GM12874 (cell line): ENCODE measurements around the gene C1QTNF1.

Experiments
- CTCF ChIP-seq: IDR thresholded peaks from 2 replicates; pipeline ENCODE4 v1.5.1; 2011; ENCODE audit warnings: low read depth, mild to moderate bottlenecking, control low read depth, low read length, moderate library complexity; ENCODE audit not compliant: insufficient read depth

The C1QTNF1 gene

DNA sequence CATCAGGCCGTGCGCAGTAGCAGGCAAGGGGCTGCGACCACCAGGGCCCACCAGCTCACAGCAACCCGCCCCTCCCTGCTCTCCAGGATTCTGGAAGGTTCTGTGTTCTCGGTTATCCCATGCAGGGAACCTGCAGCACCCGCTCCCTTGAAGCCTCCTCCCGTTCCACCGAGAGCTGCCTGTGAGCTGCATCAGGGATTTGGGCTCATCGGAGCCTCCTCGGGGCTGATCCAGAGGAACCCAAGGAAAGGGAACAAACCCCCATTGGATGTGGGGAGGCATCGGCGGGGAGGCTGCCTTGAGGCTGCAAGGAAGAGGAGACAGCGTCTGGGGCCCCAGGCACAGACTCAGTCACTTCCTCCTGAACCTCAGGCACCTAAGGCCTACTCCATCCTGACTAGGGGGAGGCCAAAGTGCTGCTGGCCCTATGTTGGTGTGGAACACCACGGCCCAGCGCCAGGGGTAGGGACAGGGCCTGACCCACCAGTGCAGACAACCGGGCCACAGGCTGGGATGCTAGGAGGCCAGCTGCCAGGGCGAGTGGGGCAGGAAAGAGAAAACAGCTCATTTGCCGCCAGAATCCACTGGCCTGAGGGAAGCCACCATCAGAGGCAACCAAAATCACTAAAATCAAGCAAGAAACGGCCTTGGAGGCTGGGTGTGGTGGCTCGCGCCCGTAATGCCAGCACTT is 29.8 kb upstream of the C1QTNF1 start:
- TF ChIP-seq CTCF, result no peak

DNA sequence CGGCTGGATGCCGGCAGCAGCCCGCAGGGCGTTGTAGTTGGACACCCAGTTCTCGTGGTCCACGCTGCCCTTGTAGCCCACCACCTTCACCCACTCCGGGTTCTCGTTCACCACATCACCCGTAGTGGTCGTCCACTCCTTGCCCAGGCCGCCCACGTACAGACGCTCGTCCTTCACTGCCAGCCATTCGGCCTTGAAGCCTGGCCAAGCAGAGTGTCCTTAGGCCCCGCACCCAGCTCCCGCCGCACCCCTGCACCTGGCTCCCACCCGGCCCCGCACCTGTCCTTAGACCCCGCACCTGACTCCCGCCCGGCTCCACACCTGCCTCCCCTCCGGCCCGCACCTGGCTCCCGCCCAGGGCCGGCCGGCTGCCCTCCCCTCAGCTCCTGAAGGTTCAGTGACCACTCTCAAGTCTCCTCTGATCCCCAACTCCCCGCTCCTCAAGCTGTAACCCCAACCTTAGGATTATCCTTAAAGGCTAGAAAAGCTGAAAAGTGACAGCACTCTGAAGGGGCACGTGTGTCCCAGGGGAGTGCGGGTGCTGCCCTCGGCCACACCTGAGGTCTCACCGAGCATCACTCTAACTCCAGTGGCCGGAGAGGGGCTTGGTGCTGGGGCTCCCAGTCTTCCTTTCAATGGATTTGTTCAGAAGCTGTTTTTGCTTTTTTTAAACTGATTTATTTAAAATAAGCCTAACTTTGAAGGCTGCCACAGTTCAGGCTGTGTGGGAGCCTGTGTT is 28.8 kb upstream of the C1QTNF1 start:
- TF ChIP-seq CTCF, result no peak

DNA sequence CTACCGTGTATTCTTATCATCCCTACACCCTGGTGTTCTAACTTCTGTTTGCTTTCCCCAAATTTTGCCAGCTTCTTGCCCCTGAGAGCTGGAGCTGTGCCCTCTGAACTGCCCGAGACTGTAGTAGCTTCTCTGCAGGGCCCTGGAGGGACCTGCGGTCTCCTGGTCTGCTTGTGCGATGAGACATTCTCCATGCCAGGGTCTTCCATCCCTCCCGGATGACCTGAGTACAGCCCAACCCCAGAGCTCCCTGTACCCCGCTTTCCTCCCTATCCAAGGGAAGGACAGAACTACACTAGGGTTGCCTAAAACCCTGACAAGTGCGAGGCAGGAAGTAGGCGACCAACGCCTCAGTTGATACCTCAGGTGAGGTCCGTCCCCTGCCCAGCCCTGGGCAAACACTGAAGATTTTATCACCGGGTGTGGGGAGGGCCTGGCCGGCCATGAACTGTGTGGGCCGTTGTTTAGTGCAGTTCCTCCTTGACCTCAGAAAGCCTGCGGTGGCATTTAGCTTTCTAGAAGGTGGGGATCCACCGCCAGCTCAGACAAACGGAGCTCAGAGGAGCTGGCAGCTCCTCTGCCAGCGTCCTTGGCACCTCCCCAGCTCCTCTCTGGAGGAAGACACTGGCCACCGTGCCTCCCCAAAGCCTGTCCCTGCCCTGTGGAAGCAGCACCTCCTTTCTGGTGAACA is 28.1 kb upstream of the C1QTNF1 start:
- no peak for TF ChIP-seq CTCF

DNA sequence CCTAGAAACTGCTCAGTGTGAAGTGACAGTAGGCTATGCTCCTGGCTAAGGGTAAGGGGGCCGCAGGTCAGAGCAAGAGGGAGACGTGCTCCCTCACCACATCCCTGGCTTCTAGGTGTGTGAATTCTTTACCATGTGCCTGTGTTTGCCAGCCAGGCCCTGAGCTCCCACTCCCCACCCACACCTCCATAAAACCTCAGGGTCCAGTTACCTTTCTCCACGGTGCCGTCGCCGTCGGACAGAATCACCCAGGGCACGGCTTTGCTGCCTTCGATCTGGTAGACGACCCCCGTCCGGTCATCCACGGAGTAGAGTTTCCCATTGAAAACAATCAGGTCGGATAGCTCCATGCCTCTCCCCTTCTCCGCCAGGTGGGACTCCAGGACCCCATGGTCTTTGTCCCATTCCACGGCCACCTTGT is 27.2 kb upstream of the C1QTNF1 start:
- TF ChIP-seq CTCF, result no peak

- no peak for TF ChIP-seq CTCF
Observed at GRCh38 chr17:78997231-78997741, 26.7 kb upstream of the C1QTNF1 start.

GRCh38 chr17:78997881-78998280 is 26.1 kb upstream of the C1QTNF1 start:
- TF ChIP-seq CTCF, result no peak
